Ovary (tissue), 9 donors: ENCODE results near the gene EVX2. TPM values are rescaled to one million over a fixed set of nuclear protein-coding genes. Genes with fewer than 3 reads are reported as not detected.

ENCODE experiments used
- DNase-seq, 5 donors: peaks; one replicate each; pipeline ENCODE4 v3.0.0-alpha.2; 2019 to 2020
- H3K27ac ChIP-seq, 2 donors: fragments of 200-600 bp; one replicate each; pipeline versions ENCODE4 v1.5.1 to v1.8.0; 2019 to 2022
- H3K27me3 ChIP-seq: fragments of 200-600 bp; one replicate; pipeline ENCODE4 v1.8.0; 2022
- H3K36me3 ChIP-seq: fragments of 200-600 bp; sonication (generic); one replicate; pipeline ENCODE4 v1.5.1; 2019
- H3K4me1 ChIP-seq: one replicate; pipeline ENCODE4 v1.8.1; 2013; ENCODE audit warnings: mild to moderate bottlenecking, moderate library complexity; ENCODE audit not compliant: insufficient read depth
- H3K4me3 ChIP-seq: fragments of 200-600 bp; sonication (generic); one replicate; pipeline ENCODE4 v1.5.1; 2017
- H3K9me3 ChIP-seq, 2 donors: fragments of 200-600 bp in 1 of 2; sonication (generic) in 1 of 2; one replicate each; pipeline versions ENCODE4 v1.5.1 to v1.8.1; 2013 to 2019; ENCODE audit warnings: mild to moderate bottlenecking in 1 of 2, moderate library complexity in 1 of 2
- EP300 ChIP-seq: sonication (generic); formaldehyde crosslinking; IDR thresholded peaks from one replicate; pipeline ENCODE4 v1.6.1; 2017; ENCODE audit warnings: antibody characterized with exemption
- POLR2A ChIP-seq: fragments of 450-650 bp; IDR thresholded peaks from one replicate; pipeline ENCODE4 v1.6.1; 2017; ENCODE audit warnings: antibody characterized with exemption, mild to moderate bottlenecking, moderate library complexity
- WGBS, 3 donors: extraction: QIAGEN DNeasy Blood & Tissue Kit in 1 of 3; methylation state at CpG; one replicate each; pipeline versions ENCODE4 v1.1.5 to v1.1.7; 2013 to 2017; 5-methylcytosine and 5-hydroxymethylcytosine counted together
- intact Hi-C, 4 donors: fragments of 100-400 bp; cut with DNase I; formaldehyde crosslinking; loops; one replicate each; pipeline versions ENCODE4 v1.11.0 to v1.15.1; 2022 to 2023
- polyA plus RNA-seq, 2 donors: library from polyadenylated mRNA; stranded (reverse); fragments of 200-250 nt in 1 of 2; fragments of 350-450 nt in 1 of 2; fragmentation: Illumina TruSeq in 1 of 2; extraction: RNeasy Lipid Tissue Mini Kit (QIAGEN cat#74804) in 1 of 2; gene quantifications; one replicate each; pipeline ENCODE4 v1.2.3, GENCODE V29; 2013 to 2014
- total RNA-seq, 7 donors: library from RNA; depleted of rRNA in 2 of 7; stranded (reverse); fragments of >200 nt in 2 of 7; fragmentation: NEBNext Ultra II Directional in 3 of 7; extraction: Animal tissue kit (Norgen Biotek cat#: 25700) in 3 of 7; gene quantifications; one replicate each; pipeline versions ENCODE4 v1.1.0 to v1.2.4, GENCODE V29; 2016 to 2023
- TF ChIP-seq, protein P1 (sequence below), 3 donors: fragments of 450-650 bp in 2 of 3; fragments of 200-600 bp in 1 of 3; IDR thresholded peaks; one replicate each; pipeline versions ENCODE4 v1.5.1 to v1.8.0; 2016 to 2022; ENCODE audit warnings: antibody characterized with exemption in 3 of 3, mild to moderate bottlenecking in 1 of 3
- donor health status: DM: no; HTN: no; CAD: no; lungs with moderate emphysema.
- donor health status: DM: no; HTN: no; CAD: no.
- donor health status: Bipolar disorder and iron deficiency.
- donor health status: DM: yes; HTN: yes; CAD: no.
- donor health status: DM: no; HTN: no; CAD: no.
- donor health status: DM: yes; HTN: yes; CAD: no.

The EVX2 gene
- total and polyA plus RNA-seq, 9 donors, result not detected

DNA sequence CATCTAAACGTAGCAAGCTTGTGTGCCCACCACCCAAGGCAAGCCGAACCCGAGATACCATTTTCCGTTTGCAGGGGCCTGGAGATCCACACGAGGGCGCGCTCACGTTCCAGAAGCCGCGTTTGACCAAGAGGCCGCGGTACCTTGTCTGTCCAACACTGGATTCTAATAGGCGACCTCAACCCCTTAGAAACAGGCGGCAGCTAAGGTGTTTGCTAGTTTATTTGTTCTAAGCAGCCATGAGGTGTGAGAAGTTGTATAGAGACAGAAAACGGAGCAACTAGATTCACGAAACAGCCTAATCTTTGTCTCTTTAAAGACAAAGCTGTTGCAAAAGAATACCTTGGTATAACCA is 27.5 kb upstream of the EVX2 start:
- no peak overlapping the region for H3K27ac ChIP-seq
- intact Hi-C loops, result no loop called here
- H3K36me3 ChIP-seq, result no peaks in the 10 kb centered on the region
- H3K4me1 ChIP-seq, result peaks cover 5% of the 10 kb centered on the region
- H3K27me3 ChIP-seq, result peaks cover 6% of the 10 kb centered on the region
- peak overlapping the region; percentile 29 for H3K4me3 ChIP-seq
- TF ChIP-seq, protein P1, sequence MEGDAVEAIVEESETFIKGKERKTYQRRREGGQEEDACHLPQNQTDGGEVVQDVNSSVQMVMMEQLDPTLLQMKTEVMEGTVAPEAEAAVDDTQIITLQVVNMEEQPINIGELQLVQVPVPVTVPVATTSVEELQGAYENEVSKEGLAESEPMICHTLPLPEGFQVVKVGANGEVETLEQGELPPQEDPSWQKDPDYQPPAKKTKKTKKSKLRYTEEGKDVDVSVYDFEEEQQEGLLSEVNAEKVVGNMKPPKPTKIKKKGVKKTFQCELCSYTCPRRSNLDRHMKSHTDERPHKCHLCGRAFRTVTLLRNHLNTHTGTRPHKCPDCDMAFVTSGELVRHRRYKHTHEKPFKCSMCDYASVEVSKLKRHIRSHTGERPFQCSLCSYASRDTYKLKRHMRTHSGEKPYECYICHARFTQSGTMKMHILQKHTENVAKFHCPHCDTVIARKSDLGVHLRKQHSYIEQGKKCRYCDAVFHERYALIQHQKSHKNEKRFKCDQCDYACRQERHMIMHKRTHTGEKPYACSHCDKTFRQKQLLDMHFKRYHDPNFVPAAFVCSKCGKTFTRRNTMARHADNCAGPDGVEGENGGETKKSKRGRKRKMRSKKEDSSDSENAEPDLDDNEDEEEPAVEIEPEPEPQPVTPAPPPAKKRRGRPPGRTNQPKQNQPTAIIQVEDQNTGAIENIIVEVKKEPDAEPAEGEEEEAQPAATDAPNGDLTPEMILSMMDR (IDR thresholded peaks at IDR 0.05), result no peak
- TF ChIP-seq POLR2A, result no peak
- TF ChIP-seq EP300, result no peak
- DNase-seq, result peak in 3 of 5 donors; percentile 39 to 69 (median 51)
- no peaks in the 10 kb centered on the region for H3K9me3 ChIP-seq
- 3 to 16% (median 9%) methylated on average over 16 of the region's 16 CpGs for WGBS, 3 donors

DNA sequence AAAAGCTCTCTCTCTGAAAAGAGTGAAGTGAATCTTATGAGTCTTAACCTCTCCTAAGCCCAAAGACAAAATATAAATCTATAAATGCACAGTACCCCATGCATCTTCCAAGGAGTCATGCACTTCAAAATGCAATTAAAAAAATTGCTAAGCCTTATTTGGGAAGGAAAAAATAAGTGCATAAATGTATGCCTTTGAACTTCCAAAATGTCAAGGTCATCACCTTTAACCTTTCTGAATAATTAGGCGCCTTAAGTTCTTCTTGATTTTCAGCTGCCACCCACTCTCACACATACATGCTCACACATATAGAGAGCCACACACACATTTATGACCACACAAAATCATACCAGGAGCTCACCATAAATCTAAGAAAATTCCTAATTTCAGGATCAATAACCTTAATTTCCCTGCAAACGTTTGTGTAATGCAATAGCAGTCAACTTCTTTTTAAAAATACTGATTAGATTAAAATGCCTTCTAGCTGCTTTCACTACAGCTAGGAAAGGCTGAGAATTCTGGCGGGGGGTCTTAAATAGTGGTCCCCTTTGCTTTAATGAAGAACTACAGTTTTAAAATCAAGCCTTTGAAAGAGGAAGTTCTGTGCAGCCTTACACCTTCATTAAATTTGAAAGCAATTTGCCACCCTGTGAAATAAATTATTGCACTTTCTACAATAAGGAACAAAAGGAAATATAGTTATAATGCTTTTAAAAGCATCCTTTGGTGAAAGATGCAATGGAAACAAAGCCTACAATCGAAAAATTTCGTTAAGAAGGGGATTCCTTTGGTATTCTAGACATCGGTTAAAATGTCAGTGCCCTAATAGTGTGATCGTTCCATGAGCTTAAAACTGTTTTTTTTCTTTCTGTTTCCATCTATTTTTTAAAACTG is 26.9 kb upstream of the EVX2 start:
- no peak for DNase-seq
- H3K27me3 ChIP-seq, result peaks cover 6% of the 10 kb centered on the region
- peak overlapping the region; percentile 33 for H3K4me3 ChIP-seq
- WGBS, 3 donors, result 38 to 42% (median 41%) methylated on average over 7 of the region's 7 CpGs
- H3K9me3 ChIP-seq, result no peaks in the 10 kb centered on the region
- intact Hi-C loops, result no loop called here
- H3K36me3 ChIP-seq, result no peaks in the 10 kb centered on the region
- H3K4me1 ChIP-seq, result peaks cover 5% of the 10 kb centered on the region
- no peak for TF ChIP-seq POLR2A
- TF ChIP-seq EP300, result no peak
- TF ChIP-seq, protein P1 (IDR thresholded peaks at IDR 0.05), result no peak
- H3K27ac ChIP-seq, result no peak overlapping the region

DNA sequence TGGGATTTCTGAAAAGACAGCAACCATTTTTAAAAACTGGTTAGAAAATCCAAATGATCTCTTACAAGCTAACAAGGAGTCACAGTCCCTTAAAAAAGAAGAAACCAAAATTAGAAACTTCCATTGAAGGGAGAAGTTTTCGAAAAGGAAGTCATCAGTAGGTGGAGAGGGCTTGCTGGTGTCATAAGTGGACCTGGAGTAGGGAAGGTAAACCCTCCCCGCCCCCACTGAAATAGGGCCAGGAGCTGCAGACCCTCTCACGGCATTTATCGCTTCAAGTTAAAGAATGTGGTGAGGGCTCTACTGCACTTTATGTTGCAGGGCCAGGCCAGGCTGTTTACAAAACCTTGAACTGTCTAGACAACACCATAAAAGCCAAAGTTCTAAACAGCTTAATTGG is 26.2 kb upstream of the EVX2 start:
- H3K27me3 ChIP-seq, result peaks cover 6% of the 10 kb centered on the region
- peaks cover 5% of the 10 kb centered on the region for H3K4me1 ChIP-seq
- no peak overlapping the region for H3K27ac ChIP-seq
- no peaks in the 10 kb centered on the region for H3K36me3 ChIP-seq
- no peaks in the 10 kb centered on the region for H3K9me3 ChIP-seq
- H3K4me3 ChIP-seq, result peak overlapping the region; percentile 33
- intact Hi-C loops, result loop anchor here in 1 of 4 donors (10.0 kb wide), 1 partner anchor 1775 kb away; the partner anchor contains the start of gene SP9
- WGBS, 3 donors, result 58 to 72% (median 63%) methylated on average over 4 of the region's 4 CpGs
- DNase-seq, result no peak
- TF ChIP-seq POLR2A (no peak), EP300 (no peak)

DNA sequence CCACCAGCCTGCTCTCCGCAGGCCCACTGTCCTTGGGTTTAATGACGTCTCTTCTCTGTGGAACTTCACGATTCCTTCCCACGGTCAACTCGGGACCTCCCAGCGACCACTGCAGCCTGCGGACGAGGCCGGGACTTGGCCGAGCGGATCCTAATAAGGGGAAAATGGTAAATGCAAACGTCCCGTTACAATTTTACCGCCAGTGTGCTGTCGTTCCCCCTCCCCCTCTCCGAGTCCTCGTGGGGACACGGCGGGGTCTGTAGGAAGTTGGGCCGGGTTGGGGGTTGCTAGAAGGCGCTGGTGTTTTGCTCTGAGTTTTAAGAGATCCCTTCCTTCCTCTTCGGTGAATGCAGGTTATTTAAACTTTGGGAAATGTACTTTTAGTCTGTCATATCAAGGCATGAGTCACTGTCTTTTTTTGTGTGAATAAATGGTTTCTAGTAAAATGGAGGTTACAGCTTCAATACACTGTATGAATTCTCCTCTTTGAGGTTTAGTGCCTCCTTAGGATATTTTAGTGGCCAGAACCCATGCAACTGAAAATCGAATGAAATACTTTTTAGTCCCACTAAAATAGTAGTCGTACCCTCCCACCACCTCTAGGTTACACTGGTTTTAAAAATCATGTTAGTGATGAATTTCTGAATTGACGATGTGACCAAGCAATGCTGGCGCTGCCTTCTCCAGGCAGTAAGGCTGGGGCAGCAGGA is 25.6 kb upstream of the EVX2 start:
- H3K27ac ChIP-seq, result no peak overlapping the region
- H3K36me3 ChIP-seq, result no peaks in the 10 kb centered on the region
- peaks cover 6% of the 10 kb centered on the region for H3K27me3 ChIP-seq
- intact Hi-C loops, result loop anchor here in 1 of 4 donors (10.0 kb wide), 1 partner anchor 1775 kb away; the partner anchor contains the start of gene SP9
- TF ChIP-seq EP300 (no peak), POLR2A (no peak)
- TF ChIP-seq, protein P1 (IDR thresholded peaks at IDR 0.05), result no peak
- H3K4me3 ChIP-seq, result peak overlapping the region; percentile 33
- peak in 1 of 5 donors; percentile 9 for DNase-seq
- no peaks in the 10 kb centered on the region for H3K9me3 ChIP-seq
- H3K4me1 ChIP-seq, result peaks cover 5% of the 10 kb centered on the region
- WGBS, 3 donors, result 31 to 45% (median 32%) methylated on average over 26 of the region's 26 CpGs
